Small intestine (tissue), 7 donors: ENCODE data around the gene DLG2. TPM values are rescaled to one million over a fixed set of nuclear protein-coding genes. Genes with fewer than 3 reads are reported as not detected.

Source experiments
- DNase-seq, 2 donors: peaks; one replicate each; pipeline versions ENCODE4 v3.0.0 to v3.0.0-alpha.2; 2013
- FAIRE-seq: peaks from 2 replicates; lab custom pipeline; 2012; peaks lifted over from hg19 to GRCh38; lab: Jason Lieb, UNC
- H3K27ac ChIP-seq, 3 donors: one replicate each; pipeline ENCODE4 v1.5.1; 2013; ENCODE audit warnings: low read length in 2 of 3, mild to moderate bottlenecking in 2 of 3, control low read depth in 1 of 3, inconsistent platforms in 1 of 3, low read depth in 1 of 3, moderate library complexity in 1 of 3
- H3K27me3 ChIP-seq, 3 donors: one replicate each; pipeline ENCODE4 v1.6.1; 2013; ENCODE audit warnings: low read length in 3 of 3, inconsistent platforms in 1 of 3; ENCODE audit not compliant: control insufficient read depth in 3 of 3, insufficient read depth in 3 of 3
- H3K36me3 ChIP-seq, 3 donors: one replicate each; pipeline ENCODE4 v1.6.1; 2013; ENCODE audit warnings: low read length in 3 of 3, inconsistent platforms in 1 of 3, low read depth in 1 of 3, mild to moderate bottlenecking in 1 of 3, moderate library complexity in 1 of 3; ENCODE audit not compliant: control insufficient read depth in 3 of 3, insufficient read depth in 2 of 3
- H3K4me1 ChIP-seq, 3 donors: one replicate each; pipeline ENCODE4 v1.6.1; 2013; ENCODE audit warnings: low read length in 2 of 3, inconsistent platforms in 1 of 3, low read depth in 1 of 3, mild to moderate bottlenecking in 1 of 3, moderate library complexity in 1 of 3; ENCODE audit not compliant: control insufficient read depth in 3 of 3, insufficient read depth in 2 of 3
- H3K4me3 ChIP-seq, 3 donors: one replicate each; pipeline ENCODE4 v1.5.1; 2013; ENCODE audit warnings: low read length in 3 of 3, control low read depth in 1 of 3, inconsistent platforms in 1 of 3, low read depth in 1 of 3, mild to moderate bottlenecking in 1 of 3, moderate library complexity in 1 of 3
- H3K9me3 ChIP-seq, 2 donors: one replicate each; pipeline ENCODE4 v1.6.1; 2013; ENCODE audit warnings: low read depth in 1 of 2, low read length in 1 of 2; ENCODE audit not compliant: control insufficient read depth in 2 of 2, insufficient read depth in 1 of 2
- WGBS, 3 donors: extraction: QIAGEN DNeasy Blood & Tissue Kit; methylation state at CpG; one replicate each; pipeline ENCODE4 v1.1.7; 2013; 5-methylcytosine and 5-hydroxymethylcytosine counted together
- polyA plus RNA-seq, 4 donors: library from polyadenylated mRNA; stranded (reverse) in 3 of 4; unstranded in 1 of 4; fragments of 200-250 nt in 3 of 4; fragments of 120-200 nt in 1 of 4; gene quantifications; one replicate each; pipeline versions ENCODE4 v1.2.1 to v1.2.3, GENCODE V29; 2013
- donor health status: healthy with polysubstance abuse.
- donor health status: control.
- donor health status: control.
- donor health status: Bipolar disorder and iron deficiency.
- donor health status: healthy.

DLG2 gene
- polyA plus RNA-seq, 4 donors, result 0.22 to 1.6 (median 1.1) TPM

DNA sequence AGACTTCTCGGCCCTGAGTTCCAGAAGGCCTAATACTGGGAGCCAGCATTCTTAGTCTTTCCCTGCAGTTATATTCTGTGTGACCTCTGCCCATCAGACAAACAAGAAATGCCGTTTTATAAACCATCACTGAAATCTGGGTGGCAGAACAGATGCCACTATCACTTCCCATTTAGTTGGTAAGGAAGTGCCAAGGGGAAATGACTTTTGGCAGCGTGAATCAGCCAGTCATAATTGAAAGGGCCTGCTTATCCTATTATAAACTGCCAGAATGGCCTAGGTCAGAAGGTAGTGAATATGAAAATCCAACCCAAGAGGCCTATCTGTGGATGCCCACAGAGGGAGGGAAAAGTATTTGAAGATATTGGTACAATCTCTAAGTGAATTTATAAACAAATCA is 1694.1 kb downstream of the DLG2 start:
- no peak overlapping the region for H3K27ac ChIP-seq
- FAIRE-seq, result no peak
- H3K4me3 ChIP-seq, result no peak overlapping the region
- WGBS, 3 donors, result 46 to 71% (median 54%) methylated on average over 3 of the region's 3 CpGs
- no peak for DNase-seq
- H3K36me3 ChIP-seq, result no peaks in the 10 kb centered on the region
- no peaks in the 10 kb centered on the region for H3K27me3 ChIP-seq
- no peaks in the 10 kb centered on the region for H3K4me1 ChIP-seq
- H3K9me3 ChIP-seq, result no peaks in the 10 kb centered on the region

DNA sequence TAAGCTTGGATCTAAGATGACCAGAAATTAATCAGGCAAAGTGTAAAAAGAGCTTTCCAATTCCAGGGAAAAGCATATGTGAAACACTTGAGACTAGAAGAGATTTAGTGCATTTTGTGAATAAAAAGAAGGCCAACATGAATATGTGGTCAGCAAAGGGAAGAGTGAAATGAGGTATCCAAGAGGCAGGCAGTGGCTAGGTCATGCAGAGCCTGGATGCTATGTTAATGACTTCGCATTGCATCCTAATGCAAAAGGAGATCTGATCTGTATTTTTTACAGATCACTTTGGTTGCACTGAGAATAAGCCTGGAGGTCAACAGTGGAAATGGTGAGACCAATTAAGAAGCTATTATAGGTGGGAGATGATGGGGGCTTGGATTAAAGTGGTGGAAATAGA is 1699.7 kb downstream of the DLG2 start:
- no peaks in the 10 kb centered on the region for H3K36me3 ChIP-seq
- H3K4me3 ChIP-seq, result no peak overlapping the region
- no peak for DNase-seq
- 89 to 97% (median 97%) methylated on average over 1 of the region's 1 CpG for WGBS, 3 donors
- H3K9me3 ChIP-seq, result no peaks in the 10 kb centered on the region
- H3K4me1 ChIP-seq, result no peaks in the 10 kb centered on the region
- H3K27ac ChIP-seq, result no peak overlapping the region
- H3K27me3 ChIP-seq, result no peaks in the 10 kb centered on the region
- no peak for FAIRE-seq

DNA sequence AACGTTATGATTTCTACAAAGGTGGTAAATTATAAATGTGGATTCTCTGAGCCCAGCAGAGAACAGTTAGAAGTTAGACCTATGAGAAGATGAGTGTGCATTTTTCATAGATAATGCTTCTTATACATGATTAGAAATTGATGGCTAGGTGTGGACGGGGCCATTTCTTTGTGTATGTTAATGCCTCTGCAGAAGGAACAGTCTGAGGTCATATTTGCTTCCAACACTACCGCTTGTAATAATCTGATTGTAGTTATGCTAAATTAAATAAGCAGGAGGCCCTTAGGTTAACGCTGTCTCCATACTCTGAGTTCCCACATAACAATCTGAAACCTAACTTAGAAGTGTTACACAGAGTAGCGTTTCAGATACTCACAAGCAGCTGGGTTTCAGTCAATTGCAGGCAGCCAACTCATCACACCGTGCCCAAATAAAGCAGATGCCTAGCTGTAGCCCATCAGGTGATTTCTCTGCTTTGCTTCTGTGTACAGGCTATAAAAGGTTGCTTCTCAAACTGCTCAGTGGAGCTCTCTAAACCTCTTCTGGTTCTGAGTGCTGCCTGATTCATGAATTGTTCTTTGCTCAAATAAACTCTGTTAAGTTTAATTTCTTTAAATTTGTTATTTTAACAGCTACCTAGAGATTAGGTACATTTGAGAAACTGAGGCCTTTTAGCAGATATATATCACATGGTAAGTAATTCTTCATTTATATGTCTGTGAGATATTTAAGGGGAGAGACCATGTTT is 1702.2 kb downstream of the DLG2 start:
- H3K4me1 ChIP-seq, result no peaks in the 10 kb centered on the region
- H3K27me3 ChIP-seq, result no peaks in the 10 kb centered on the region
- 62 to 85% (median 77%) methylated on average over 6 of the region's 6 CpGs for WGBS, 3 donors
- no peaks in the 10 kb centered on the region for H3K36me3 ChIP-seq
- no peak for FAIRE-seq
- H3K4me3 ChIP-seq, result no peak overlapping the region
- H3K9me3 ChIP-seq, result no peaks in the 10 kb centered on the region
- no peak for DNase-seq
- H3K27ac ChIP-seq, result no peak overlapping the region

DNA sequence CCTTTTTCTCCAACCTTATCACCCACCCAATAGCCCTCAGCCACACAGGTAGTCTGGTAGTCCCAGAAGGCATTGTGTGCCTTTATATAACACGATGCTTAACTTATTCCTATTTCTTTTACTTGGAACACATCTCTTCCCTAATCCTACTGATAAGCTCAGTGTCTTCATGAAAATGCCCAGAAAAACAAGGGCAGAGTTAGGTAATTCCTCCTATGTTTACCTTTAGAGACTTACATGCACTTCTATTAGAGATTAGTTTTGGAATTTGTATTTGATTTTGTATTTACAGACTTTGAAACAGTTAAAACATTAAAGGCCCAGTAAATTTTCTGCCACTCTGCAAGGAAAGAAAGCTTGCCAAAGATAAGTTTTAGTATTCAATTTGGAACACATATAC is 1703.2 kb downstream of the DLG2 start:
- H3K9me3 ChIP-seq, result no peaks in the 10 kb centered on the region
- DNase-seq, result no peak
- no peaks in the 10 kb centered on the region for H3K36me3 ChIP-seq
- no peaks in the 10 kb centered on the region for H3K4me1 ChIP-seq
- 17 to 46% (median 31%) methylated on average over 1 of the region's 1 CpG for WGBS, 3 donors
- no peak overlapping the region for H3K27ac ChIP-seq
- no peak for FAIRE-seq
- H3K4me3 ChIP-seq, result no peak overlapping the region
- no peaks in the 10 kb centered on the region for H3K27me3 ChIP-seq

DNA sequence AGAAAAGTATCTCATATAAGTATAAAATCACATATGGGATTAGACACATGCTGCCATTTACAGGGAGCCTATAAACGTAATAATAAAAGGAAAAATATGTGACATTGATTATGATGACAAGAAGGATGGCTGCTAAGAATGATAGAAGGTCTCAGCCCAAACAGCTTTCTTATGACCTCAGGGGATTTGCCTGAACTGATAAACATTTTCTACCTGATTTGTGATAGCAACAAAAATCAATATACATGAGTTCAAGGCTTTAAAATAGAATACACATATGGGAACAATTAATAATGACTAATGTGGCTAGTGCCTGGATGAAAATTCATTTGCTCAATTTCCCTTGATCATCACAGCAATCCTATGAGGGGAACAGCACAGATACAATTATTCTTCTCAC is 1704.2 kb downstream of the DLG2 start:
- FAIRE-seq (no peak), DNase-seq (no peak)
- H3K27me3 ChIP-seq, result no peaks in the 10 kb centered on the region
- H3K36me3 ChIP-seq, result no peaks in the 10 kb centered on the region
- no peak overlapping the region for H3K27ac ChIP-seq
- H3K4me3 ChIP-seq, result no peak overlapping the region
- no peaks in the 10 kb centered on the region for H3K4me1 ChIP-seq
- WGBS, 3 donors, result 13 to 60% (median 24%) methylated on average over 1 of the region's 1 CpG
- H3K9me3 ChIP-seq, result no peaks in the 10 kb centered on the region

DNA sequence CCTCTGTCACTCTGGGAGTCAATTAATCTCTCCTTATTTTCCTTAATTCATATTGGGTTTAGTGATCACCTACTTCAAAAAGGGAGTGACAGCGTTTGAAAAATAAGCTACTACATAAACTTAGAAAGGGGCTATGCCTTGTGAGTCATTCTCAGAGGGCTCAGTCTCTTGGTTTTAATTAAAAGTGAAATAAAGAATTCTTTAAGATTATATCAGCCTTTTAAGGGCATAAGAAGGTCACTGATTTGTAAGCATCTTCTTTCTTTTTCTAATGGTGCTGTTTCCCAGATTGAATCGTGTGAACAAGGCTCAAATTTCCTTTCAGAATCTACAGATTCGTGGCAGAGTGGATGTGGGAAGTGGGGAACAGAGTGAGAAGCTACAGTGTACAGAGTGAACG is 1704.8 kb downstream of the DLG2 start:
- no peak overlapping the region for H3K27ac ChIP-seq
- no peaks in the 10 kb centered on the region for H3K27me3 ChIP-seq
- H3K4me3 ChIP-seq, result no peak overlapping the region
- H3K4me1 ChIP-seq, result no peaks in the 10 kb centered on the region
- H3K36me3 ChIP-seq, result no peaks in the 10 kb centered on the region
- DNase-seq (no peak), FAIRE-seq (no peak)
- WGBS, 3 donors, result 32 to 51% (median 38%) methylated on average over 4 of the region's 4 CpGs
- no peaks in the 10 kb centered on the region for H3K9me3 ChIP-seq

DNA sequence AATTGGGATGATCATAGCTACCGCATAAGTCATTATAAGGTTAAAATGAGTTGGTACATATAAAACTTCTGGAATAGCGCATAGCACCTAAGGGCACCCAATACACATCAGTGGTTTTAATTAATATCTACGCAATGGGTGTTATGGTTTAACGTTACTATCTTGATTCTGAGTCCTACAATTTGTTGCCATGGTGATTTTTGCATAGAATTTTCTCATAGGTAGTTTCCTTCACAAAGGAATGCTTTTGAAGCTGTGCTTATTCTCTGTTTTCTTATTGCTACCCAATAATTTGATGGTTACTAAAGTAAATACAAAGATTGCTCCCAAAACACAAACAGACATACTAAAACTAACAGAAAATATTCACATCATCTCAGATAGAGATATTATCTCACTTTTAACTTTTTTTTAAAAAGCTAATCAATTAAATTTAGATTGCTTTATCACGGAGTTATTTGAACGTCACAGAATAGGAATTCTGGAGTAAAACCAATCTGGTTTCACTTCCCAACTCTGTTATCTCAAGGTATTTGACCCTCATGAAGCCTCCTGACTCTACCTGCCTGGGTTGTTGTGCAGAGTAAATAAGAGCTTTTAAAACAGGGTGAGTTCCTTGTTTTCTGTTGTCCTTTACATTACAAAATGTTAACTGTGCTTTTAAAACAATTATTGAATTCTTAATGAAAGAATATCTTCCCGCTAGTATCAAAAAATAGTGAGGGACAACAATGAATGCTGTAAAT is 1705.5 kb downstream of the DLG2 start:
- FAIRE-seq (no peak), DNase-seq (no peak)
- Histone ChIP-seq H3K27me3 (no peaks in the 10 kb centered on the region), H3K4me3 (no peak overlapping the region), H3K4me1 (no peaks in the 10 kb centered on the region), H3K36me3 (no peaks in the 10 kb centered on the region), H3K9me3 (no peaks in the 10 kb centered on the region), H3K27ac (no peak overlapping the region)
- 49 to 75% (median 54%) methylated on average over 7 of the region's 7 CpGs for WGBS, 3 donors

DNA sequence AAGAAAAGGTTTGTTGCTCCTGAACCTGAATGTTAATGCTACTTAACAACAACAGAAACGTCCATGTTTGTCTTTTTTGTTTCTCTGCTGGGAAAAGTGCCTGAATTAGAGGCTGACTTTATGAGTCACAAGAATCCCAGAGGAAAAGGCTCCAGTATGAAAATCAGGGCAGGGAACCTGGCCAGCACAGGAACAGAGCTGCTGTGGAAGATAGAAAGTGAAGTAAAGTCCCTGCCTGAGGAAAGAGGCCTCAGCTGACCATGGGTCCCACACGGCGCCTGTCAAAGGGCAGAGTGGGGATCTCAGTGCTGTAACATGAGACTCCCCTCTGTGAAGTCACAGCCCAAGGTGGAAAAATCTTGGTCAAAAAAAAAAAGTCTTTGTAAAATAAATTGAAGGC is 1708.7 kb downstream of the DLG2 start:
- Histone ChIP-seq H3K9me3 (no peaks in the 10 kb centered on the region), H3K4me3 (no peak overlapping the region), H3K27ac (no peak overlapping the region), H3K36me3 (no peaks in the 10 kb centered on the region), H3K27me3 (no peaks in the 10 kb centered on the region), H3K4me1 (no peaks in the 10 kb centered on the region)
- WGBS, 3 donors, result 31 to 54% (median 33%) methylated on average over 3 of the region's 3 CpGs
- no peak for DNase-seq
- no peak for FAIRE-seq
